ENCODE data around the gene ZCCHC7.

Gene ZCCHC7

GRCh38 chr9:37156205-37156604 is 35.8 kb downstream of the ZCCHC7 start:
- H4K12ac ChIP-seq (ENCODE audit: low read depth, low read length), result no peak overlapping the region
- no peak overlapping the region for H3K18ac ChIP-seq (ENCODE audit: low read length)
- H3K9me3 ChIP-seq (ENCODE audit: insufficient read depth, low read depth, low read length), result no peaks in the 10 kb centered on the region
- H3K27me3 ChIP-seq (ENCODE audit: insufficient read depth, low read length), result no peaks in the 10 kb centered on the region
- DNase-seq, result no peak
- H3K23ac ChIP-seq (ENCODE audit: low read length), result no peak overlapping the region
- H4K91ac ChIP-seq (ENCODE audit: low read depth, low read length), result no peak overlapping the region
- no peak overlapping the region for H4K8ac ChIP-seq (ENCODE audit: low read depth, low read length)
- no peak overlapping the region for H3K4me3 ChIP-seq (ENCODE audit: low read depth, low read length)
- no peaks in the 10 kb centered on the region for H3K79me1 ChIP-seq (ENCODE audit: low read length)
- H2BK120ac ChIP-seq (ENCODE audit: insufficient read depth, low read length, poor library complexity), result no peak overlapping the region
- H3K14ac ChIP-seq (ENCODE audit: low read length), result no peak overlapping the region
- H2BK5ac ChIP-seq (ENCODE audit: low read depth, low read length, poor library complexity), result no peak overlapping the region
- H2AFZ ChIP-seq (ENCODE audit: insufficient read depth, low read length, poor library complexity), result no peak overlapping the region
- no CpG with 5 or more reads among the region's 6 CpGs for WGBS (ENCODE audit: extremely low coverage, insufficient coverage, insufficient read length)
- peaks cover 1 to 2% of the 10 kb centered on the region in 2 experiments for H3K36me3 ChIP-seq (ENCODE audit: control insufficient read depth in 1 of 2, insufficient read depth in 2 of 2, low read length in 2 of 2)
- no peaks in the 10 kb centered on the region for H3K4me1 ChIP-seq (ENCODE audit: control insufficient read depth in 1 of 2, insufficient read depth in 2 of 2, low read length in 2 of 2)
- no peaks in the 10 kb centered on the region for H3K79me2 ChIP-seq (ENCODE audit: control insufficient read depth, insufficient read depth, low read length, poor library complexity)
- H3K9ac ChIP-seq (ENCODE audit: low read length), result no peak overlapping the region
- H3K27ac ChIP-seq (ENCODE audit: low read depth, low read length), result no peak overlapping the region
- H3K4ac ChIP-seq (ENCODE audit: low read depth, low read length), result no peak overlapping the region
- H3K4me2 ChIP-seq (ENCODE audit: low read length), result no peak overlapping the region
- no peak overlapping the region for H2AK5ac ChIP-seq (ENCODE audit: low read length)
- no peak overlapping the region for H2BK12ac ChIP-seq (ENCODE audit: low read length)

GRCh38 chr9:37156781-37157356 is 36.5 kb downstream of the ZCCHC7 start:
- H4K8ac ChIP-seq (ENCODE audit: low read depth, low read length), result no peak overlapping the region
- WGBS (ENCODE audit: extremely low coverage, insufficient coverage, insufficient read length), result no CpG with 5 or more reads among the region's 4 CpGs

GRCh38 chr9:37157726-37158377 is 37.5 kb downstream of the ZCCHC7 start:
- H3K14ac ChIP-seq (ENCODE audit: low read length), result no peak overlapping the region
- no peaks in the 10 kb centered on the region for H3K4me1 ChIP-seq (ENCODE audit: control insufficient read depth in 1 of 2, insufficient read depth in 2 of 2, low read length in 2 of 2)
- no peak for DNase-seq
- no peak overlapping the region for H4K8ac ChIP-seq (ENCODE audit: low read depth, low read length)
- no peak overlapping the region for H3K4me3 ChIP-seq (ENCODE audit: low read depth, low read length)
- H3K79me2 ChIP-seq (ENCODE audit: control insufficient read depth, insufficient read depth, low read length, poor library complexity), result no peaks in the 10 kb centered on the region
- H2BK120ac ChIP-seq (ENCODE audit: insufficient read depth, low read length, poor library complexity), result no peak overlapping the region
- no peak overlapping the region for H2BK12ac ChIP-seq (ENCODE audit: low read length)
- no peak overlapping the region for H3K27ac ChIP-seq (ENCODE audit: low read depth, low read length)
- no peak overlapping the region for H4K12ac ChIP-seq (ENCODE audit: low read depth, low read length)
- H3K4ac ChIP-seq (ENCODE audit: low read depth, low read length), result no peak overlapping the region
- no peaks in the 10 kb centered on the region for H3K27me3 ChIP-seq (ENCODE audit: insufficient read depth, low read length)
- H4K91ac ChIP-seq (ENCODE audit: low read depth, low read length), result no peak overlapping the region
- H3K18ac ChIP-seq (ENCODE audit: low read length), result no peak overlapping the region
- no peak overlapping the region for H2AFZ ChIP-seq (ENCODE audit: insufficient read depth, low read length, poor library complexity)
- H2BK5ac ChIP-seq (ENCODE audit: low read depth, low read length, poor library complexity), result no peak overlapping the region
- H3K36me3 ChIP-seq (ENCODE audit: control insufficient read depth in 1 of 2, insufficient read depth in 2 of 2, low read length in 2 of 2), result peaks cover 1 to 2% of the 10 kb centered on the region in 2 experiments
- H3K79me1 ChIP-seq (ENCODE audit: low read length), result no peaks in the 10 kb centered on the region
- no peak overlapping the region for H3K4me2 ChIP-seq (ENCODE audit: low read length)
- H2AK5ac ChIP-seq (ENCODE audit: low read length), result no peak overlapping the region
- WGBS (ENCODE audit: extremely low coverage, insufficient coverage, insufficient read length), result no CpG with 5 or more reads among the region's 4 CpGs
- no peaks in the 10 kb centered on the region for H3K9me3 ChIP-seq (ENCODE audit: insufficient read depth, low read depth, low read length)
- no peak overlapping the region for H3K23ac ChIP-seq (ENCODE audit: low read length)
- no peak overlapping the region for H3K9ac ChIP-seq (ENCODE audit: low read length)

More at GRCh38 chr9:37156781-37157356, 36.5 kb downstream of the ZCCHC7 start:
- H3K36me3 ChIP-seq (ENCODE audit: control insufficient read depth in 1 of 2, insufficient read depth in 2 of 2, low read length in 2 of 2), result peaks cover 1 to 2% of the 10 kb centered on the region in 2 experiments
- H2BK5ac ChIP-seq (ENCODE audit: low read depth, low read length, poor library complexity), result no peak overlapping the region
- no peaks in the 10 kb centered on the region for H3K79me1 ChIP-seq (ENCODE audit: low read length)
- no peak overlapping the region for H3K27ac ChIP-seq (ENCODE audit: low read depth, low read length)
- H2BK12ac ChIP-seq (ENCODE audit: low read length), result no peak overlapping the region
- no peak overlapping the region for H2AFZ ChIP-seq (ENCODE audit: insufficient read depth, low read length, poor library complexity)
- no peak overlapping the region for H4K12ac ChIP-seq (ENCODE audit: low read depth, low read length)
- no peaks in the 10 kb centered on the region for H3K27me3 ChIP-seq (ENCODE audit: insufficient read depth, low read length)
- DNase-seq, result no peak
- H3K4ac ChIP-seq (ENCODE audit: low read depth, low read length), result no peak overlapping the region
- no peak overlapping the region for H2AK5ac ChIP-seq (ENCODE audit: low read length)
- H3K18ac ChIP-seq (ENCODE audit: low read length), result no peak overlapping the region
- H3K79me2 ChIP-seq (ENCODE audit: control insufficient read depth, insufficient read depth, low read length, poor library complexity), result no peaks in the 10 kb centered on the region
- no peak overlapping the region for H3K14ac ChIP-seq (ENCODE audit: low read length)
- no peak overlapping the region for H4K91ac ChIP-seq (ENCODE audit: low read depth, low read length)
- no peaks in the 10 kb centered on the region for H3K9me3 ChIP-seq (ENCODE audit: insufficient read depth, low read depth, low read length)
- no peak overlapping the region for H3K4me2 ChIP-seq (ENCODE audit: low read length)
- no peak overlapping the region for H3K4me3 ChIP-seq (ENCODE audit: low read depth, low read length)
- no peak overlapping the region for H2BK120ac ChIP-seq (ENCODE audit: insufficient read depth, low read length, poor library complexity)
- H3K4me1 ChIP-seq (ENCODE audit: control insufficient read depth in 1 of 2, insufficient read depth in 2 of 2, low read length in 2 of 2), result no peaks in the 10 kb centered on the region
- H3K9ac ChIP-seq (ENCODE audit: low read length), result no peak overlapping the region
- no peak overlapping the region for H3K23ac ChIP-seq (ENCODE audit: low read length)

DNA sequence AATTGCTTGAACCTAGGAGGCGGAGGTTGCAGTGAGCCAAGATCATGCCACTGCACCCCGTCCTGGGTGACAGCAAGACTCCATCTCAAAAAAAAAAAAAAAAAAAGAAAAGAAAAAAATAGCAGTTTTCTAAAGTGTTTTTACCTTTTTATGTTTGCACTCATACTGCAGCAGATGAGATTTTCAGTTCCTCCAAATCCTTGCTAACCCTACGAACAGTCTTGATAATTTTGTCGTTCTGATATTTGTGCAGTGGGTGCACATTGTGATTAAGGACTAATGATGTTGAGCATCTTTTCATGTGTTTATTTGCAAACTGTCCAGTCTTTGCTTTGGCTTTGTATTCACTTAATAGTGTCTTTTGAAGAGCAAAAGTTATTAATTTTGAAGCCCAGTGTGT is 42.9 kb downstream of the ZCCHC7 start:
- Histone ChIP-seq H3K27me3 (ENCODE audit: insufficient read depth, low read length) (no peaks in the 10 kb centered on the region), H4K12ac (ENCODE audit: low read depth, low read length) (no peak overlapping the region), H3K4ac (ENCODE audit: low read depth, low read length) (no peak overlapping the region), H4K8ac (ENCODE audit: low read depth, low read length) (no peak overlapping the region), H3K27ac (ENCODE audit: low read depth, low read length) (no peak overlapping the region), H2BK12ac (ENCODE audit: low read length) (no peak overlapping the region), H4K91ac (ENCODE audit: low read depth, low read length) (no peak overlapping the region), H3K4me1 (ENCODE audit: control insufficient read depth in 1 of 2, insufficient read depth in 2 of 2, low read length in 2 of 2) (no peaks in the 10 kb centered on the region), H3K18ac (ENCODE audit: low read length) (no peak overlapping the region), H3K23ac (ENCODE audit: low read length) (no peak overlapping the region), H2BK120ac (ENCODE audit: insufficient read depth, low read length, poor library complexity) (no peak overlapping the region), H3K9me3 (ENCODE audit: insufficient read depth, low read depth, low read length) (no peaks in the 10 kb centered on the region), H3K79me1 (ENCODE audit: low read length) (no peaks in the 10 kb centered on the region), H3K4me3 (ENCODE audit: low read depth, low read length) (no peak overlapping the region), H3K79me2 (ENCODE audit: control insufficient read depth, insufficient read depth, low read length, poor library complexity) (no peaks in the 10 kb centered on the region), H2AK5ac (ENCODE audit: low read length) (no peak overlapping the region), H3K4me2 (ENCODE audit: low read length) (no peak overlapping the region), H3K36me3 (ENCODE audit: control insufficient read depth in 1 of 2, insufficient read depth in 2 of 2, low read length in 2 of 2) (peaks cover 0 to 1% of the 10 kb centered on the region in 2 experiments), H2AFZ (ENCODE audit: insufficient read depth, low read length, poor library complexity) (no peak overlapping the region), H3K9ac (ENCODE audit: low read length) (no peak overlapping the region), H3K14ac (ENCODE audit: low read length) (no peak overlapping the region), H2BK5ac (ENCODE audit: low read depth, low read length, poor library complexity) (no peak overlapping the region)
- DNase-seq, result no peak
- WGBS (ENCODE audit: extremely low coverage, insufficient coverage, insufficient read length), result no CpG with 5 or more reads among the region's 4 CpGs

All from trophoblast cell (in vitro differentiated cells and primary cell).